Chondrocyte (in vitro differentiated cells): ENCODE results near the gene PNRC2. TPM values are rescaled to one million over a fixed set of nuclear protein-coding genes. Genes with fewer than 3 reads are reported as not detected.

Experiments
- DNase-seq: peaks from one replicate; pipeline ENCODE4 v3.0.0; 2021; ENCODE audit warnings: mixed read lengths, low spot score
- H3K27ac Mint-ChIP-seq: one replicate; pipeline ENCODE4 v1.8.0; 2021; ENCODE audit warnings: mild to moderate bottlenecking, moderate library complexity, mixed read lengths; ENCODE audit not compliant: unreplicated experiment
- H3K27me3 Mint-ChIP-seq: 2 replicates; pipeline ENCODE4 v1.8.0; 2021; ENCODE audit warnings: low read depth, mixed read lengths
- H3K36me3 Mint-ChIP-seq: 2 replicates; pipeline ENCODE4 v1.8.0; 2021; ENCODE audit warnings: low read depth, mixed read lengths
- H3K4me1 Mint-ChIP-seq: 2 replicates; pipeline ENCODE4 v1.8.0; 2021; ENCODE audit warnings: low read depth, mild to moderate bottlenecking, mixed read lengths
- H3K4me3 Mint-ChIP-seq: one replicate; pipeline ENCODE4 v1.8.0; 2021; ENCODE audit warnings: mild to moderate bottlenecking, moderate library complexity, mixed read lengths; ENCODE audit not compliant: unreplicated experiment
- H3K9me3 Mint-ChIP-seq: 2 replicates; pipeline ENCODE4 v1.8.0; 2021; ENCODE audit warnings: low read depth, mixed read lengths
- total RNA-seq: library from RNA; stranded (reverse); gene quantifications from 3 replicates; pipeline ENCODE4 v1.2.1, GENCODE V29; 2021
- TF ChIP-seq, protein P1 (sequence below): fragments of 200-600 bp; sonication (generic); IDR thresholded peaks from 2 replicates; pipeline ENCODE4 v1.5.0; 2021; ENCODE audit warnings: antibody characterized with exemption, mild to moderate bottlenecking, moderate library complexity

PNRC2 gene
- total RNA-seq, 1 donor from 2014 or later, result 54.2 TPM

DNA sequence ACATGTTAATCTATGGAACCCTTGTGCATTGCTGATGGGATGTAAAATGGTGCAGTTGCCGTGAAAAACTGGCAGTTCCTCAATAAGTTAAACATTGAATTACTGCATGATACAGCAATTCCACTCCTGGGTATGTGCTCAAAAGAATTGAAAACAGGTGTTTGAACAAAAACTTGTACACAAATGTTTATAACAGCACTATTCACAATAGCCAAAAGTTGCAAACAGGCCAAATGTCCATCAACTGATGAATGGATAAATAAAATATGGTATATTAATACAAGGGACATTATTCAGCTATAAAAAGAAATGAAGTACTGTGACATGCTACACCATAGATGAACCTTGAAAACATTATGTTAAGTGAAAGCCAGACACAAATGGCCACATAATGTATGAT lies 38.2 kb downstream of the PNRC2 start:
- Mint-ChIP-seq H3K36me3 (no peaks in the 10 kb centered on the region), H3K4me3 (no peak overlapping the region), H3K27me3 (no peaks in the 10 kb centered on the region), H3K27ac (no peak overlapping the region), H3K9me3 (no peaks in the 10 kb centered on the region), H3K4me1 (peaks cover 15% of the 10 kb centered on the region)
- DNase-seq, result no peak
- TF ChIP-seq, protein P1, sequence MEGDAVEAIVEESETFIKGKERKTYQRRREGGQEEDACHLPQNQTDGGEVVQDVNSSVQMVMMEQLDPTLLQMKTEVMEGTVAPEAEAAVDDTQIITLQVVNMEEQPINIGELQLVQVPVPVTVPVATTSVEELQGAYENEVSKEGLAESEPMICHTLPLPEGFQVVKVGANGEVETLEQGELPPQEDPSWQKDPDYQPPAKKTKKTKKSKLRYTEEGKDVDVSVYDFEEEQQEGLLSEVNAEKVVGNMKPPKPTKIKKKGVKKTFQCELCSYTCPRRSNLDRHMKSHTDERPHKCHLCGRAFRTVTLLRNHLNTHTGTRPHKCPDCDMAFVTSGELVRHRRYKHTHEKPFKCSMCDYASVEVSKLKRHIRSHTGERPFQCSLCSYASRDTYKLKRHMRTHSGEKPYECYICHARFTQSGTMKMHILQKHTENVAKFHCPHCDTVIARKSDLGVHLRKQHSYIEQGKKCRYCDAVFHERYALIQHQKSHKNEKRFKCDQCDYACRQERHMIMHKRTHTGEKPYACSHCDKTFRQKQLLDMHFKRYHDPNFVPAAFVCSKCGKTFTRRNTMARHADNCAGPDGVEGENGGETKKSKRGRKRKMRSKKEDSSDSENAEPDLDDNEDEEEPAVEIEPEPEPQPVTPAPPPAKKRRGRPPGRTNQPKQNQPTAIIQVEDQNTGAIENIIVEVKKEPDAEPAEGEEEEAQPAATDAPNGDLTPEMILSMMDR, result no peak

DNA sequence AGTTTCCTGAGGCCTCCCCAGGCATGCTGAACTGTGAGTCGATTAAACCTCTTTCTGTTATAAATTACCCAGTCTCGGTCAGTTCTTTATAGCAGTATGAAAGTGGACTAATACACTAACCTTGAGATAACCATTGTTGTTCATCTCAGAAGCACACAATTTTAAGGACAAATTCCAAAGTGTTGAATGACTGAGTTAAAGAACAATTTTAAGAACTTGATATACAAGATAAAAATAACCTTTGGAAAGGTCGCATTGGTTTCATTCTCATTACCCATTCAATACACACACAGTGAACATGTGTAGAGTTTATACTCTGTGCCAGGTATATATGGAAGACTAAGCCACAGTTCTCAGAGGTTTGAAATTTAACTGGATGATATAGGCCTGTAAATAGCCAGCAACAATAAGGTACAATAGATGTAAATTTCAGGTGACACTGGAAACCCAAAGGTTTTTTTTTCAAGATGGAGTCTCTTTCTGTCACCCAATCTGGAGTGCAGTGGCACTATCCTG lies 39.6 kb downstream of the PNRC2 start:
- H3K4me3 Mint-ChIP-seq, result no peak overlapping the region
- H3K36me3 Mint-ChIP-seq, result no peaks in the 10 kb centered on the region
- H3K4me1 Mint-ChIP-seq, result peaks cover 27% of the 10 kb centered on the region
- no peaks in the 10 kb centered on the region for H3K27me3 Mint-ChIP-seq
- DNase-seq, result no peak
- no peaks in the 10 kb centered on the region for H3K9me3 Mint-ChIP-seq
- TF ChIP-seq, protein P1, result no peak
- peak overlapping the region; percentile 65 for H3K27ac Mint-ChIP-seq

DNA sequence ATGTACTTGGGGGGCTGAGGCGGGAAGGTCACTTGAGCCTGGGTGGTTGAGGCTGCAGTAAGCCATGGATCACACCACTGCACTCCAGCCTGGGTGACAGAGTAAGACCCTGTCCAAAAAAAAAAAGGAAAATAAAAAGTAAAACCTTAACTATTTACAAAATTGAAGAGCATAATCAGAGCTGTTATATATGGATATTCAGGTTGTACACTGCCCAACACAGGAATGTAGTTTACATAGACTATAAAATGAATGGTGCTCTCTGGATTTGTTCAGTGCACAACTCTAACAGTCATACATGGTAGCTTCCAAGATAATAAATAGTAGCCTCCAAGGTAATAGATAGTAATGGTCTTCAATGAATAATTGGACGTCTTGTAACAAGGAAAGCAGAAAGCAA lies 43.1 kb downstream of the PNRC2 start:
- Mint-ChIP-seq H3K9me3 (no peaks in the 10 kb centered on the region), H3K27ac (no peak overlapping the region), H3K4me1 (peaks cover 26% of the 10 kb centered on the region), H3K36me3 (no peaks in the 10 kb centered on the region), H3K27me3 (no peaks in the 10 kb centered on the region), H3K4me3 (no peak overlapping the region)
- DNase-seq, result no peak
- TF ChIP-seq, protein P1, result no peak

DNA sequence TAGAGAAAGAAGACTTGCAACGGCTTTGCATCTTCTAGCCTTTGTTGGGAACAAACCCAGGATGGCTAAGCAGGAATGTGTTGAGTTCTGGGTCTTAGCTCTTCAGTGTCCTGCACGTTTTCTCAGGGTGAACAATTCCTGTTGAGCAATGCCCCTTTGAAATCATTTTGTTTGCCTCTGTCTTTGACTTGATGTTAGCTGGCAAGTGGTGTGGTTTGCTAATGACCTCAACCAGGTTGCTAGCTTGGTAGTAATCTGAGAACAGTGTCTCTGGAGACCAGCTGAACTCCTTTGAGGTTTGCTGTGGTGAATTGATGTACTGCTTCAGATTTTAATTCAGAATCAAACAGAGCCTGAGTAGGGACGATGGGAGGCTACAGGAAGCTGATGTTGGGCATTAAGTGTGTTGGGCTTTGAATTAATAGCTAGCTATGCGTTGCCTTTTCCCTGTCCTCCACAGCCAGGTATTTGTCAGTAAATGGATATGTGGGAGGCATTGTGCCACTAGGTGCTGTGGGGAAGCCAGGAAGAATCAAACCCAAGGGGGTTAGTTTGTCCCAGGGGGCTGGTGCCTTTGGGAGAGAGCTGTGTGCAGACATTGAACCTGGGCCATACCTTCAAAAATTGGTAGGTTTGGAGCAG lies 43.8 kb downstream of the PNRC2 start:
- TF ChIP-seq, protein P1, result no peak
- Mint-ChIP-seq H3K9me3 (no peaks in the 10 kb centered on the region), H3K27ac (peak overlapping the region; percentile 19), H3K4me3 (no peak overlapping the region), H3K36me3 (no peaks in the 10 kb centered on the region), H3K4me1 (peaks cover 27% of the 10 kb centered on the region), H3K27me3 (no peaks in the 10 kb centered on the region)
- DNase-seq, result no peak

DNA sequence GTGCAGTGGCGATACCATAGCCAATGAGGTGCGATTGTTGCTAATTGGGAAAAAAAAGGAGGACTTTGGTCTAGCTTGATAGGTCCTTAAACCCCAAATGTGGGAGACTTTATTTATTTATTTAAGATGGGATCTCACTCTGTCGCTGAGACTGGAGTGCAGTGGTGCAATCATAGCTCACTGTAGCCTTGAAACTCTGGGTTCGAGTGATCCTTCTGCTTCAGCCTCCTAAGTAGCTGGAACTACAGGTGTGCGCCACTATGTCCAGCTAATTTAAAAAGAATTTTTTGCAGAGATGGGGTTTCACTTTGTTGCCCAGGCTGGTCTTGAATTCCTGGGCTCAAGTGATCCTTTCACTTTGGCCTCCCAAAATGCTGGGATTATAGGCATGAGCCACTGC lies 44.5 kb downstream of the PNRC2 start:
- no peak overlapping the region for H3K27ac Mint-ChIP-seq
- DNase-seq, result no peak
- TF ChIP-seq, protein P1, result no peak
- H3K4me3 Mint-ChIP-seq, result no peak overlapping the region
- peaks cover 30% of the 10 kb centered on the region for H3K4me1 Mint-ChIP-seq
- no peaks in the 10 kb centered on the region for H3K36me3 Mint-ChIP-seq
- no peaks in the 10 kb centered on the region for H3K27me3 Mint-ChIP-seq
- no peaks in the 10 kb centered on the region for H3K9me3 Mint-ChIP-seq
